ENCODE data around the gene FMNL2. TPM values are rescaled to one million over a fixed set of nuclear protein-coding genes. Genes with fewer than 3 reads are reported as not detected.
A peak's percentile ranks its signal among the peaks of the same experiment; 100 is the strongest.

Gene FMNL2
- total and polyA plus RNA-seq, 5 donors: 7.2 to 10.8 (median 9.4) TPM

DNA sequence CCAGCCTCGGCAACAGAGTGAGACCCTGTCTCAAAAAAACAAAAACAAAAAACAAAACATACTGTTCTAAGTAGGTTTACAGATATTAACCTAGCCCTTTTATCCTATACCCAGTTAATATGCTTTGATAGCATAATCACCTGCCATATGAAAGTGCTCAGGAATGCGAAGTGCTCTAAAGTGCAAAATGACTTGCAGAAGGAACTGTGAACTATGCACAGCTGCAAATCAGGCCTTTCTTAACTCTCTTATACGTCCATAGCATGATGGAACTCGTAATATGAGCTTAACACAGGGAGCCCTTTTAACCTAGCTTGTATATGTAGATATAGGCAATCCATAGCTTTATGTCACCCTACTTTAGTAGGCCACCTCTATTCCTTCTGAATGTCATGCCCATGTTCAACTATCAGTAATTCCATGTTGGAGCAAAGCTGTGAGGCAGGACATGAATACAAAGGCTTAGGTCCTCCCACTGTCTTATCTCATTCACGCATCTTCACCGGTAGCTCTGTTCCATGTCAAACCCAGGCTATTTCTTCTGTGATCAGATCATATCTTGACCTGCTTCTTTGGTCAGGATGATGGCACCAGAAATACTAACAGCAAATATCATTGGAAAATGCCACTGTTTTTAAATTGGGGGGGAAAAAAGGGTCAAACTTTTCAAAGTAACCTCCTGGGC is 309.4 kb downstream of the FMNL2 start:
- no peak overlapping the region for H3K4me3 ChIP-seq (ENCODE audit: low read length)
- no peak for ATAC-seq
- H3K9me3 ChIP-seq (ENCODE audit: control insufficient read depth, low read length): no peaks in the 10 kb centered on the region
- DNase-seq: no peak
- WGBS: 89% methylated on average over 6 of the region's 6 CpGs
- H3K4me1 ChIP-seq (ENCODE audit: control insufficient read depth, insufficient read depth, low read length): no peaks in the 10 kb centered on the region
- no peaks in the 10 kb centered on the region for H3K27me3 ChIP-seq (ENCODE audit: control insufficient read depth, insufficient read depth)
- intact Hi-C loops (cut with DNase I): no loop called here
- no peak overlapping the region for H3K27ac ChIP-seq (ENCODE audit: low read length)

DNA sequence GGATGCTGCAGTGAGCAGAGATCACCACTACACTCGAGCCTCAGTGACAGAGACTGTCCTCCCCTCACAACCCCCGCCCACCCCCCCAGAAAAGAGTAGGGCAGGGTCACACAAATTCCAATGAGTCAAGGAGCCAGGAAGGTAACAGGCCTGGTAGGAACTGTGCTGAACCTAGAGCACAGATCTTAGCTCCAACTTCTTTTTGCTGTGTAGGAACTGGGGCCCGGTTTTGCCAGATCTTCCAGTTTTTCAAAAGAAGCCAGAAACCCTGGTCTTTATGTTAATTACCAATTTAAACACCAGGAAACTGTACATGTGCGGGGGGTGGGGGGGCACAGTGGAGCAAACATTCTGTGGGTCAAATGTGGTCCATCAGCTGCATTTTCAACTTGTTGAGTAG is 311.3 kb downstream of the FMNL2 start:
- peak in 1 of 2 donors; percentile 26 for ATAC-seq
- Histone ChIP-seq H3K9me3 (ENCODE audit: control insufficient read depth, low read length) (no peaks in the 10 kb centered on the region), H3K4me1 (ENCODE audit: control insufficient read depth, insufficient read depth, low read length) (no peaks in the 10 kb centered on the region), H3K4me3 (ENCODE audit: low read length) (no peak overlapping the region), H3K27ac (ENCODE audit: low read length) (no peak overlapping the region), H3K27me3 (ENCODE audit: control insufficient read depth, insufficient read depth) (no peaks in the 10 kb centered on the region)
- 70% methylated on average over 4 of the region's 4 CpGs for WGBS
- intact Hi-C loops (cut with DNase I): no loop called here
- DNase-seq: no peak

DNA sequence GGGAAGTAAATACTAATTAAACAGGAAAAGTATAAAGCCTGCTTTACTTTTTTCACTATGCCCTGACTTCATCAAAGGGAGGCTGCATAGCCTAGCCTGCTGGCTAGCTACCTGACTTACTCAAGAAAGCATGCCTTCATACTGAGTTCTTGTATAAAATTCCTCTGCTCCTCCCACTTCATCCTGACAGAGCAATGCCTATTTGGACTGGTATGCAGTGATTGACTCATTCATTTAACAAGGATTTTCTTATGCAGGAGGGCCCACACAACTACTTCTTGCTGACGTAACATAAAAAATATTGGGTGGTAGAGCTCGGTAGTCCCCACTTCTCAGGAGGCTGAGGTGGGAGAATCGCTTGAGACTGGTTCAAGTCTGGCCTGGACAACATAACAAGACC is 311.8 kb downstream of the FMNL2 start:
- Histone ChIP-seq H3K4me3 (ENCODE audit: low read length) (no peak overlapping the region), H3K9me3 (ENCODE audit: control insufficient read depth, low read length) (no peaks in the 10 kb centered on the region), H3K27me3 (ENCODE audit: control insufficient read depth, insufficient read depth) (no peaks in the 10 kb centered on the region), H3K27ac (ENCODE audit: low read length) (no peak overlapping the region), H3K4me1 (ENCODE audit: control insufficient read depth, insufficient read depth, low read length) (no peaks in the 10 kb centered on the region)
- intact Hi-C loops (cut with DNase I): no loop called here
- ATAC-seq (peak; percentile 22 to 39), DNase-seq (no peak)
- 81% methylated on average over 3 of the region's 3 CpGs for WGBS

DNA sequence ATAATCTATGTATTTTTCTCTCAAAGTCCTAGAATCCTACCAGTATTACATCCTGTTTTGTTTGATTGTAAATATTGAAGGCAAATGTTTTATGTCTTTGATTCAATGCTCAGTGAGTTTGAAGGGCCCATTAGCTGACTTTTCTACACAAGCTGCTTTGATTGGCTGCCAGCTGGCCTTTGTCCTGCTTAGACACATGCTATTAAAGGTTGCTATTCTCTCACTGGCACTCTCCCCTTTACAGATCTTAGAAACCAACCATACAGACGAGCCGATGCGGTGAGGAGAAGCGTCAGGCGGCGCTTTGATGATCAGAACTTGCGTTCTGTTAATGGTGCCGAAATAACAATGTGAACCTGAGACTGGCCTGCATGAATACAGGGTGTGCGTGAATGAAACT is 312.6 kb downstream of the FMNL2 start:
- Histone ChIP-seq H3K27ac (ENCODE audit: low read length) (no peak overlapping the region), H3K4me3 (ENCODE audit: low read length) (no peak overlapping the region), H3K9me3 (ENCODE audit: control insufficient read depth, low read length) (no peaks in the 10 kb centered on the region), H3K27me3 (ENCODE audit: control insufficient read depth, insufficient read depth) (no peaks in the 10 kb centered on the region), H3K4me1 (ENCODE audit: control insufficient read depth, insufficient read depth, low read length) (no peaks in the 10 kb centered on the region)
- intact Hi-C loops (cut with DNase I): no loop called here
- WGBS: 58% methylated on average over 9 of the region's 9 CpGs
- ATAC-seq (peak; percentile 74 to 78), DNase-seq (peak; percentile 73 to 88 (median 80))

DNA sequence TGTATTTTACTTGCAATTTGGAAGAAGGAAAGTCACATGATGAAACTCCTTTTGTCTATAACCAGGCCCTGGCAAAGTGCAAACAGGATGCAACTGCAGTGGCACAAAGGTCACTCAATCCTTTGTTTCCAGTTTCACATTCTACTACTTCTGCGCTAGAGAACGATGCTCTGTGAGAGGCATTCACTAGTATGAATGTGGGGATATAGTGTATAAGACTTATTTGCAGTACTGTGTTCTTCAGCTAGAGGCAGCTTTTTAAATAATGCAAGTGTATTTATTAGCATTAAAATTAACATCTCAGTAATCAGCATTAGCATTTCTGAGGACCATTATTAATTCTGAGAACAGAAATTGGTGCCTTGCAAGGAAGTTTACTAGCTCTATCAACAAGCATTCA is 313.4 kb downstream of the FMNL2 start:
- Histone ChIP-seq H3K27ac (ENCODE audit: low read length) (no peak overlapping the region), H3K4me1 (ENCODE audit: control insufficient read depth, insufficient read depth, low read length) (no peaks in the 10 kb centered on the region), H3K4me3 (ENCODE audit: low read length) (no peak overlapping the region), H3K27me3 (ENCODE audit: control insufficient read depth, insufficient read depth) (no peaks in the 10 kb centered on the region), H3K9me3 (ENCODE audit: control insufficient read depth, low read length) (no peaks in the 10 kb centered on the region)
- ATAC-seq (no peak), DNase-seq (no peak)
- WGBS: 15% methylated on average over 2 of the region's 2 CpGs
- intact Hi-C loops (cut with DNase I): no loop called here

DNA sequence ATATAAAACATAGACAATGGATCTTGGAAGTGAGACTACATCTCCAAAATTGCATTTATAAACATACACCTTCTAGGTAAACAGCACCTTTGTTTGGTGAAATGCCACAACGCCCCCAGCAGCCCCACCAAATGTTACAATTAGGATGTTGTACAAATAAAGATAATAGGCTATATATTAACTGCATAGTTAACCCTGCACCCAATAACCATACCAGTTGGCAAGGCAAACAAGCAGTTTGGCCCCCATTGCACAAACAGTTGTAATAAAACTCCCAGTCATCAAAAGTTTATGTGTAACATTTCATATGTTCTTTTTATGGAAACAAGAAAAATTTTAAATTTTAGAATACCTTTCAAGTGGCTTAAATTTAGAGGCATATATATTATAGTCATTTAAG is 315.0 kb downstream of the FMNL2 start:
- WGBS: 91% methylated on average over 1 of the region's 1 CpG

DNA sequence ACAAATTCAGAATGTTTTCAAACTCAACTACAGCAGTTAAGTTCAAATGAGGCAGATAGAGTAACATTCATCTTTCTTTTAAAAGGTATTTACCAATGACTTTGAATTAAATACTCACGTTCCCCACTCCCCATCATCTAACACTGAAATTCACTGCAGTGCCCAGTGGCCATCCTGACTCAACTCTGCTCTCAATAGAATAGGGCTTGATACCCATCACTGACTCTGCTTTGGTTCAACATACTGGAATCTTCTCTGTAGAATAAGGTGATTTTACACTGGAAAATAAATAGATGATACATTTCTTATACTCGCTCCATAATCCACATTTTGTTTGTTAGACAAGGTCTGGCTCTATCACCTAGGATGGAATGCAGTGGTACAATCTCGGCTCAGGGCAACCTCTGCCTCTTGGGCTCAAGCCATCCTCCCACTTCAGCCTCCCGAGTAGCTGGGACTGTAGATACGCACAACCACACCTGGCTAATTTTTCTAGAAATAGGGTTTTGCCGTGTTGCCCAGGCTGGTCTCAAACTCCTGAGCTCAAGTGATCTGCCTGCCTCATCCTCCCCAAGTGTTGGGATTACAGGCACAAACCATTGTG is 315.9 kb downstream of the FMNL2 start:
- no peak overlapping the region for H3K27ac ChIP-seq (ENCODE audit: low read length)
- intact Hi-C loops (cut with DNase I): no loop called here
- DNase-seq: no peak
- no peaks in the 10 kb centered on the region for H3K27me3 ChIP-seq (ENCODE audit: control insufficient read depth, insufficient read depth)
- WGBS: 92% methylated on average over 6 of the region's 6 CpGs
- no peaks in the 10 kb centered on the region for H3K4me1 ChIP-seq (ENCODE audit: control insufficient read depth, insufficient read depth, low read length)
- no peak overlapping the region for H3K4me3 ChIP-seq (ENCODE audit: low read length)
- no peak for ATAC-seq
- H3K9me3 ChIP-seq (ENCODE audit: control insufficient read depth, low read length): no peaks in the 10 kb centered on the region

More for the DNA sequence above, 315.0 kb downstream of the FMNL2 start:
- DNase-seq (no peak), ATAC-seq (no peak)
- intact Hi-C loops (cut with DNase I): no loop called here
- no peaks in the 10 kb centered on the region for H3K4me1 ChIP-seq (ENCODE audit: control insufficient read depth, insufficient read depth, low read length)
- H3K27me3 ChIP-seq (ENCODE audit: control insufficient read depth, insufficient read depth): no peaks in the 10 kb centered on the region
- H3K9me3 ChIP-seq (ENCODE audit: control insufficient read depth, low read length): no peaks in the 10 kb centered on the region
- no peak overlapping the region for H3K4me3 ChIP-seq (ENCODE audit: low read length)
- H3K27ac ChIP-seq (ENCODE audit: low read length): no peak overlapping the region

DNA sequence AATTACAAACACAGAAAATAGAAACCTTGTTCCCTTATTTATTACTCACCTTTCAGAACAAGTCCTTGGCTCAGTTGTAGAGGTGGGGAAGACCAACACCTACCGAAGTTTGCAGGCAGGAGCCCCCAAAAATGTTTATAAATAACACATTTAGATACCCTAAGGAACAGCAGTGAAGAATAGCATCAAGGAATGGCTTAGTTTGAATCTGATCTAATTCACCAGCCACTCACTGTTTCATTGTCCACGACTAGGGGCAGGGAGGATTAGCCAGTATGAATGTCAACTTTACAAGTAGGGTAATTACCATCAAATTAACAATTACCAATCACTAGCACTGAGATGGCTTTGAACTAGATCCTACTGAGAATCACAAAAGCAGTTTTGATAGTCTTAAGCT is 316.9 kb downstream of the FMNL2 start:
- WGBS: 74% methylated on average over 2 of the region's 2 CpGs
- Histone ChIP-seq H3K4me1 (ENCODE audit: control insufficient read depth, insufficient read depth, low read length) (no peaks in the 10 kb centered on the region), H3K9me3 (ENCODE audit: control insufficient read depth, low read length) (no peaks in the 10 kb centered on the region), H3K4me3 (ENCODE audit: low read length) (no peak overlapping the region), H3K27me3 (ENCODE audit: control insufficient read depth, insufficient read depth) (no peaks in the 10 kb centered on the region), H3K27ac (ENCODE audit: low read length) (no peak overlapping the region)
- ATAC-seq (no peak), DNase-seq (no peak)
- intact Hi-C loops (cut with DNase I): no loop called here

DNA sequence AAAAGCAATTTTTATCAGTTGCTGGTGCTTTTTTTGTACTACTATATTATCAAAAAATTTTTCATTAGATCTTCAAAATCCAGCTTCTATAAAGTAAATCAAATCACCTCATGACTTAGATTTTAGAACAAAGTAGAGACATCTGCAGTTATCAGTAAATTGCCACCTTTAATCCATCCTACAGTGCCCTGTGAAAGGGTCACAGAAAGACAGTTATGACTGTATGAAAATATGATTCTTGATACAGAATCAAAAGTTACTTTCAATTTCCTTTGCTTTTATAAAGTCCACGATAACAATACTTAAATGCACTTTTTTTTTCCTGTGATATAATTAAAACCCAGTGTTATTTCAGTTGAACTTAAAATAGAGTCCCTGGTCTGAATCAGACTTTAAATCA is 320.9 kb downstream of the FMNL2 start:
- Histone ChIP-seq H3K4me1 (ENCODE audit: control insufficient read depth, insufficient read depth, low read length) (no peaks in the 10 kb centered on the region), H3K27me3 (ENCODE audit: control insufficient read depth, insufficient read depth) (no peaks in the 10 kb centered on the region), H3K27ac (ENCODE audit: low read length) (no peak overlapping the region), H3K9me3 (ENCODE audit: control insufficient read depth, low read length) (no peaks in the 10 kb centered on the region), H3K4me3 (ENCODE audit: low read length) (no peak overlapping the region)
- 80% methylated on average over 1 of the region's 1 CpG for WGBS
- DNase-seq: no peak
- intact Hi-C loops (cut with DNase I): no loop called here
- ATAC-seq: no peak

DNA sequence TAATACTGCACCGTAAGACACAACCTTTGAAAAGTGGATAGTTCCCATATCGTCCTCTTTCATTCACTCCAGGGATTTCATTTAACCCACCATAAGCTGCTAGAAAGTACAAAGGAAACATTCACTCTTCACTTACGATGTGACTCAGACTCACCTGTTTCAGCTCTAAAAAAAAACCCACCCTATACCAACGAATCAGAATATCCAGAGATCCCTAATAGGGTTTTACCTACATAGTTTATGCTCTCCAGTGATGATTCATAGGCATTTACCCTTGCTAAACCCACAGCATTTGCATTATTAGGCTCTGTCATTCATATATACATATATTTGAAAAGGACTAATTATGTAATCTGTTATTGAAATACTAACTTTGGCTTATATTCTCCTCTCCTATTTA is 322.1 kb downstream of the FMNL2 start:
- 79% methylated on average over 4 of the region's 4 CpGs for WGBS
- no peak for DNase-seq
- no peaks in the 10 kb centered on the region for H3K27me3 ChIP-seq (ENCODE audit: control insufficient read depth, insufficient read depth)
- H3K9me3 ChIP-seq (ENCODE audit: control insufficient read depth, low read length): no peaks in the 10 kb centered on the region
- no peak overlapping the region for H3K27ac ChIP-seq (ENCODE audit: low read length)
- intact Hi-C loops (cut with DNase I): no loop called here
- no peaks in the 10 kb centered on the region for H3K4me1 ChIP-seq (ENCODE audit: control insufficient read depth, insufficient read depth, low read length)
- H3K4me3 ChIP-seq (ENCODE audit: low read length): no peak overlapping the region
- no peak for ATAC-seq

DNA sequence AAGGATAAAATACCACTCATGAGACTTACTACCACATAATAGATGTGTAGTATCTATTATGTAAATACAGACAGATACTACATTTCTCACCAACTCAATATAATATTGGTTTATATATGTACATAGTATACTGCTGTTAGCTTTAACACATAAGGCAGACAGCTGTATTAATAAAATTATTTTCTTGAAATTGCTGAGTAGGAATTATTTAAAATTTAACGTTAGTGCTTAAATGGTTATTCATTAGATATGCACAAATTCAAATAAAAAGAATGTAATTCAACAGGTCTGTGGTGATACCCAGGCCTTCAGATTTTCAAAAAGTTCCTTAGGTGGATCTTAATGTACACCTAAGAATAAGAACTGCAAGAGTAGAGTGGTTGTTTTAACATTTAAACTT is 323.2 kb downstream of the FMNL2 start:
- no peak for ATAC-seq
- Histone ChIP-seq H3K9me3 (ENCODE audit: control insufficient read depth, low read length) (no peaks in the 10 kb centered on the region), H3K4me3 (ENCODE audit: low read length) (no peak overlapping the region), H3K4me1 (ENCODE audit: control insufficient read depth, insufficient read depth, low read length) (no peaks in the 10 kb centered on the region), H3K27ac (ENCODE audit: low read length) (no peak overlapping the region), H3K27me3 (ENCODE audit: control insufficient read depth, insufficient read depth) (no peaks in the 10 kb centered on the region)
- DNase-seq: no peak
- intact Hi-C loops (cut with DNase I): no loop called here
- WGBS: 91% methylated on average over 1 of the region's 1 CpG

All from right cardiac atrium (tissue), 5 donors.